Panc1 (cell line): ENCODE data around the gene LIME1.

Experiments used
- CTCF ChIP-seq: fragments of 450-650 bp; IDR thresholded peaks from 2 replicates; pipeline ENCODE4 v1.5.1; 2017; ENCODE audit warnings: mild to moderate bottlenecking
- POLR2AphosphoS5 ChIP-seq: IDR thresholded peaks from 2 replicates; pipeline ENCODE4 v1.6.1; 2012; ENCODE audit warnings: mild to moderate bottlenecking, low read depth, low read length, moderate library complexity
- REST ChIP-seq, 2 experiments: IDR thresholded peaks; 2 replicates each; pipeline ENCODE4 v1.6.1; 2011 to 2012; ENCODE audit warnings: low read depth in 2 of 2, control low read depth in 1 of 2, low read length in 1 of 2, mild to moderate bottlenecking in 1 of 2, moderate library complexity in 1 of 2; ENCODE audit not compliant: insufficient read depth in 1 of 2
- SIN3A ChIP-seq: IDR thresholded peaks from 2 replicates; pipeline ENCODE4 v1.6.1; 2012; ENCODE audit warnings: low read depth, mild to moderate bottlenecking, low read length, moderate library complexity, borderline replicate concordance; ENCODE audit not compliant: insufficient read depth

GRCh38 chr20:63737695-63737944, 1.2 kb downstream of the LIME1 start:
- TF ChIP-seq CTCF, result no peak; the same call in 1 of the 2 replicates
- no peak for TF ChIP-seq REST (IDR thresholded peaks at IDR 0.05; ENCODE audit: insufficient read depth in 1 of 2, low read depth in 2 of 2, low read length in 1 of 2)
- TF ChIP-seq SIN3A, result no peak
- no peak for TF ChIP-seq POLR2AphosphoS5
